Stimulated activated memory B cell treated with anti-CD40 and anti-IgM and Interleukin-4, amounts not matched to agents 10 μg/mL and 1 μg/mL and 100 μg/mL, for 72 hours (primary cell): ENCODE results near the gene MYPN.
"Not testable (repeated sequence)": the region's sequence is repeated elsewhere in the genome, so short reads cannot be mapped to it uniquely, and the experiment has no call there.

Source experiments
- ATAC-seq: fragments of 150-1000 bp; cut with Tn5 transposase; 2 replicates; pipeline ENCODE4 v1.10.0; 2021
- H3K27ac Mint-ChIP-seq: one replicate; pipeline ENCODE4 v1.8.0; 2022; ENCODE audit warnings: mild to moderate bottlenecking, mixed read lengths
- H3K27me3 Mint-ChIP-seq: one replicate; pipeline ENCODE4 v1.8.0; 2022; ENCODE audit warnings: mixed read lengths
- H3K36me3 Mint-ChIP-seq: one replicate; pipeline ENCODE4 v1.8.0; 2022; ENCODE audit warnings: mixed read lengths
- H3K4me1 Mint-ChIP-seq: one replicate; pipeline ENCODE4 v1.8.0; 2022; ENCODE audit warnings: mixed read lengths
- H3K4me3 Mint-ChIP-seq: one replicate; pipeline ENCODE4 v1.8.0; 2022; ENCODE audit warnings: mild to moderate bottlenecking, moderate library complexity, mixed read lengths
- H3K9me3 Mint-ChIP-seq: one replicate; pipeline ENCODE4 v1.8.0; 2022; ENCODE audit warnings: mixed read lengths

MYPN gene

DNA sequence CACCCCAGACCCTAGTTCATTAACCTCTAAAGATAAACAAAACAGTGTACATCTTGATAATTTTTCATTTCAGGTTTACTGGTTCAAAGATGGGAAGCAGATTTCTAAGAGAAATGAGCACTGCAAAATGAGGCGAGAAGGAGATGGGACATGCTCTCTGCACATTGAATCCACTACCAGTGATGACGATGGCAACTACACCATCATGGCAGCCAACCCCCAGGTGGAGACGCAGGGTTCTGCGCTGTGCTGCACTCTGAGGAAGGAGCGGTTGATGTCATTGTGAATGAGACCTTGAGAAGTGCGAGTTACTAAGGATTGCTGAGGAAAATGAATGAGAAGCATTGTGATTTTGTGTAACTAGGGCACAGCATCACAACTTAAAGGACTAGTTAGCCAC lies 85.0 kb downstream of the MYPN start:
- no peaks in the 10 kb centered on the region for H3K36me3 Mint-ChIP-seq
- H3K27ac Mint-ChIP-seq: no peak overlapping the region
- H3K9me3 Mint-ChIP-seq: peaks cover 5% of the 10 kb centered on the region
- H3K4me3 Mint-ChIP-seq: no peak overlapping the region
- peaks cover 42% of the 10 kb centered on the region for H3K27me3 Mint-ChIP-seq
- no peaks in the 10 kb centered on the region for H3K4me1 Mint-ChIP-seq
- ATAC-seq: no peak

DNA sequence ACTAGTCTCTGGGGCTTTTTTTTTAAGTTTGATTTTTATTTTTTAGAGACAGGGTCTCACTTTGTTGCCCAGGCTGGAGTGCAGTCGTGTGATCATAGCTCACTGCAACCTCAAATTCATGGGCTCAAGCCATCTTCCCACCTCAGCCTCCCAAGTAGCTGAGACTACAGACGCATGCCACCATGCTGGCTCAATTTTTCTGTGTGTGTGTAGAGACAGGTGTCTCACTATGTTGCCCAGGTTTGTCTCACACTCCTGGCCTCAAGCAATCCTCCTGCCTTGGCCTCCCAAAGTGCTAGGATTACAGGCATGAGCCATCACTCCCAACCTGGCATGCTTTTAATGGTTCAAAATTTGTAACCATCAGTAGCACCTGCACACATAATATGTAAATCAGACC lies 86.5 kb downstream of the MYPN start:
- not testable (repeated sequence) for H3K36me3 Mint-ChIP-seq, H3K4me3 Mint-ChIP-seq, ATAC-seq, H3K4me1 Mint-ChIP-seq, H3K9me3 Mint-ChIP-seq, H3K27ac Mint-ChIP-seq
- H3K27me3 Mint-ChIP-seq: peaks cover 57% of the 10 kb centered on the region

DNA sequence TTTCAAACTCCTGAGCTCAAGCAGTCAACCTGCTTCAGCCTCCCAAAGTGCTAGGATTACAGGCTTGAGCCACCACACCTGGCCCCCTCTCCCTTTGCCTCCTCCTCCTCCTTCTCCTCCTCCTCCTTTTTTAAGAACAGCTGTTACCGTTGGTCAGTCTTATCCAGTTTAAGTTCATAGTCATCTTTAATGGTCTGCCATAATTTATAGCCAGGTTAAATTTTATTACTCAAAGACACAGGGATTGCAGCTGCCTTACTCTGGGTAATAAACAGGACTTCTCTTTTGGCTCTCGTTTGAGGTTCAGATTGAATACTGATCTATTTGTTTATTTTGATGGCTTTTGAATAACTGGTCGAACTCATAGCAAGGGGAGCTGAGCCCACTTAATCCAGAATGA lies 87.4 kb downstream of the MYPN start:
- peaks cover 5% of the 10 kb centered on the region for H3K9me3 Mint-ChIP-seq
- no peaks in the 10 kb centered on the region for H3K36me3 Mint-ChIP-seq
- no peak for ATAC-seq
- H3K4me3 Mint-ChIP-seq: no peak overlapping the region
- peaks cover 62% of the 10 kb centered on the region for H3K27me3 Mint-ChIP-seq
- H3K4me1 Mint-ChIP-seq: no peaks in the 10 kb centered on the region
- no peak overlapping the region for H3K27ac Mint-ChIP-seq

DNA sequence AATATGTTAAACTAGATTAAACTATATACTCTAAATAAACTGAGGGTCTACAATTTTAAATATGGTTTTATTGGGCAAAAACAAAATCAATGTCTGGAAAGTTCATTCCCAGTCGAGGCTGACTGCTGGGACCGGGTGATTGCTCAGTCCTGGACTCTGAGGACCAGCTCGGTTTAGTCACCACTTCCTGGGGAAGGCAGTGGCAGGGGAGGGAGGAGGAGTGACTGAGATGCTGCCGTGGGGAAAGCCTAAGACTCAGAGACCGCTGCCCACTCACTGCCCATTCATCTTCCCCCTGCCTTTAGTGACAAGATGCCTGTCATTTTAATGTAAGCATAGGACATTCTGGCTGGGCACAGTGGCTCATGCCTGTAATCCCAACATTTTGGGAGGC lies 93.7 kb downstream of the MYPN start:
- no peak overlapping the region for H3K4me3 Mint-ChIP-seq
- H3K36me3 Mint-ChIP-seq: no peaks in the 10 kb centered on the region
- H3K27ac Mint-ChIP-seq: no peak overlapping the region
- H3K4me1 Mint-ChIP-seq: no peaks in the 10 kb centered on the region
- H3K27me3 Mint-ChIP-seq: peaks cover 52% of the 10 kb centered on the region
- ATAC-seq: no peak
- no peaks in the 10 kb centered on the region for H3K9me3 Mint-ChIP-seq

DNA sequence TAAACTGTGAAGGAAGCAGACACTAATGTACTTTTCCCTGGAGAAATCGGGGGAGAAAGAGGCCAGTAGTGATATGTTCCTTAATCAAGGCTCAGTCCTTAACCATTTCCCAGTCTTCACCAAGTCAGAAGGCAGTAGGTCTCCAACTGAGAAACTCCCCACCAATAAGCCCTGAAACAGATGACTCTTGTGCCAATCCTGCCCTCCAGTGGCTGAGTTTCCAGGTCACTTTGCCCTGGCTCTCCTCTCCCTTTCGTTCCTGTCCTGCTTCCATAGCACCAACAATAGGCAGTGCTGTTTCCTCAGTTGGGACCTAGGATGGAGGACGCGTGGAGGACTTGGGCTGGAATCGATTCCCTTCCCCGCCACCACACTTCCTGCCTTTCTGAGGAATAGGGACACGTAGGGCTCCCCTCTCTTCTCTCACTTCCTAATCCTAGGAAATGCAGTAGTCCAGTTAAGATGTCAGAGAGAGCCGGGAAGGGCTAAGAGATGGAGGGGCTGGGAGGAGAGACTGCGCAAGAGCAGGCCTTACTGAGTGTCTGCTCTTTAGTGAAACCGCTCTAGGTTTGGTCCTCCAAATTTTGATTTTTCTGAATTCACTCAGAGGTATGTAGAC lies 99.2 kb downstream of the MYPN start:
- Mint-ChIP-seq H3K4me1 (no peaks in the 10 kb centered on the region), H3K9me3 (no peaks in the 10 kb centered on the region), H3K36me3 (no peaks in the 10 kb centered on the region), H3K4me3 (no peak overlapping the region), H3K27me3 (peaks cover 7% of the 10 kb centered on the region), H3K27ac (no peak overlapping the region)
- ATAC-seq: no peak

DNA sequence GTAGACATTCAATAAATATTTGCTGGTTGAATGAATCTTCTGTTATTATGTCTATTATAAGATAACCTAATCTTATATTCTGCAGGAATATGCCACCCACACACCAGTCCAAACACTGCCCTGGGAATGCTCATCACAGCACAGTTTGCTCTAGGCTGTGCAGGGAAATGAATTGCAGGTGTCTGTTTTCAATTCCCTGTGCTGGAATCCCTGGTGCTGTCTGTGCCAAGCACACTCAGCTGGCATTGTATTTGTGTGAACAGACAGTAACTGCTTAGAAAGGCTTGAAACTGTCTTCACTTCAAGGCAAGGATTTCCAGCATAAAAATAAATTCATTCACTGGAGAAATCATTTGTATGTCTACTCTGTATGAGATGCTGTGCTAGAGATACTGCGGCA lies 102.4 kb downstream of the MYPN start:
- Mint-ChIP-seq H3K36me3 (no peaks in the 10 kb centered on the region), H3K27ac (no peak overlapping the region), H3K27me3 (no peaks in the 10 kb centered on the region), H3K4me3 (no peak overlapping the region), H3K9me3 (no peaks in the 10 kb centered on the region), H3K4me1 (no peaks in the 10 kb centered on the region)
- ATAC-seq: no peak

DNA sequence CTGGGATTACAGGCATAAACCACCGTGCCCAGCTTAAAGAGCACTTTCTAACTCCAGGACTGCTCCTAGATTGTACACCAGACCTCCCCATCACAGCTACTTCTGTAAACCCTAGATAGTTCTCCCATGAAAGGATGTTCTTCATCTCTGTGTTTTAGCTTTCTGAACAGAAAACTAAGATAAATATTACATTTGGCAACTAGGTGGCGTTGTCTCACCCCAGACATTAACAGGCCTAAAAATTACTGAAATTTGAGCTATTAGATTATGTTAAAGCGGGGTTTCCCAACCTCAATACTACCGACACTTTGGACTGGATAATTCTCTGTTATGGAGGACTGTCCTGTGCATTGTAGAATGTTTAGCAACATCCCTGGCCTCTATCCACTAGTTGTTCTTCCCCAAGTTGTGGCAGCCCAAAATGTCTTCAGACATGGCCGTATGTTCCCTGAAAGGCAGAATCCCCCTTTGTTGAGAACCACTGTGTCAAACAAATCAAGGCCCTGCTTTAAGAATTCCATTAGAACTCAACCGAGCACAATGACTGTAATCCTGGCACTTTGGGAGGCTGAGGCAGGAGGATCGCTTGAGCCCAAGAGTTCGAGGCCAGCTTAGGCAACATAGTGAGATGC lies 103.5 kb downstream of the MYPN start:
- no peaks in the 10 kb centered on the region for H3K9me3 Mint-ChIP-seq
- H3K36me3 Mint-ChIP-seq: no peaks in the 10 kb centered on the region
- no peaks in the 10 kb centered on the region for H3K27me3 Mint-ChIP-seq
- H3K4me1 Mint-ChIP-seq: no peaks in the 10 kb centered on the region
- no peak overlapping the region for H3K27ac Mint-ChIP-seq
- ATAC-seq: no peak
- H3K4me3 Mint-ChIP-seq: no peak overlapping the region

DNA sequence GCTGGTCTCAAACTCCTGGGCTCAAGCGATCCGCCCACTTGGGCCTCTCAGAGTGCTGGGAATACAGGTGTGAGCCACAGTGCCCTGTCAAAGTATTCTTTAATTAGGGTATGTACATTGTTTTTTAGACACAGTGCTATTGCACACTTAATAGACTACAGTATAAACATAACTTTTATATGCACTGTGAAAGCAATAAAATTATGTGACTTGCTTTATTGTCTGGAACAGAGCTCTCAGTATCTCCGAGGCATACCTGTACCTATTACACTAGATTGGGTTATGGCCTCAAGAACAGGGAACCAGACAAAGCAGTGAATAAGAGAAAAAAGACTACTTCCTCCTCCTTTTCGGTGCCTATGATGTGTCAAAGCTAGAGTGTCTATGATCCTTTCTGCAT lies 109.5 kb downstream of the MYPN start:
- Mint-ChIP-seq H3K4me3 (no peak overlapping the region), H3K27ac (no peak overlapping the region), H3K36me3 (no peaks in the 10 kb centered on the region), H3K27me3 (no peaks in the 10 kb centered on the region), H3K9me3 (no peaks in the 10 kb centered on the region), H3K4me1 (no peaks in the 10 kb centered on the region)
- ATAC-seq: no peak

DNA sequence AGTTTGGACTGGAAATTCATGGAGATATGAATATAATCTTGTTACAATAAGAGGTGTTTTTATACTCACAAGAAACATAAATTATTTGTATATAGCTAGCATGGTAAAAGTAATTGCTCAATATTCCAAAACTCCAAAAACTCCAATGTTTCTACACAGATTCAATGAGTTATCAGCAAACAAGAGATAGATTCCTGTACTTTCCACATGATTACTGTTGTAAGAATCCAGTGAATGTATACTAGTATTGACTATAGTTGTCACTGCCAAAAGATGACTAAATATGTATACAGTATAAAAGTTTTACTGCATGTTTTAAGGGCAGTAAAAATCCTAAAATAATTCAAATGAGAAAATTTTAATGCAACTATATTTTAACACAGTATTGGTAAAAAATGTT lies 111.9 kb downstream of the MYPN start:
- no peaks in the 10 kb centered on the region for H3K27me3 Mint-ChIP-seq
- H3K9me3 Mint-ChIP-seq: no peaks in the 10 kb centered on the region
- no peaks in the 10 kb centered on the region for H3K4me1 Mint-ChIP-seq
- no peak overlapping the region for H3K27ac Mint-ChIP-seq
- no peak for ATAC-seq
- H3K4me3 Mint-ChIP-seq: no peak overlapping the region
- H3K36me3 Mint-ChIP-seq: no peaks in the 10 kb centered on the region

DNA sequence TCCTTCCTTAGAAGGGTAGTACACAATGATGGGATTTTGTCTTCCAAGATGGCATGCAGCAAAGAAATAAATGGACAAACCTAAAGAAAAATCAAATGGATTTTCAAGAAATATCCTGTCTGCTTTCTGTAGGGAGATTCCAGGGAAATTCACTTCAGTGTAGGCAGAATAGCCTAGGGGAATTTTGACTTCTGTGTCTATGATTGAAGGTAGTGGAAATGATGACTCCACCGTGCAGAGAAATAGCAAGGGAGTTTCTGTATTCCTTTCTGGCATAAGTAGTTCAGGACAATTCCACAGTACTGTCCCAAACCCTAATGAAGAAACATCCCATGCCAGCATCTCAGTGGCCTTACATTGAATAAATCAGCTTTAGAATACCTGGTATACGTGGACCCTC lies 113.1 kb downstream of the MYPN start:
- no peak overlapping the region for H3K27ac Mint-ChIP-seq
- H3K27me3 Mint-ChIP-seq: no peaks in the 10 kb centered on the region
- no peaks in the 10 kb centered on the region for H3K4me1 Mint-ChIP-seq
- H3K4me3 Mint-ChIP-seq: no peak overlapping the region
- H3K36me3 Mint-ChIP-seq: no peaks in the 10 kb centered on the region
- no peak for ATAC-seq
- H3K9me3 Mint-ChIP-seq: no peaks in the 10 kb centered on the region

DNA sequence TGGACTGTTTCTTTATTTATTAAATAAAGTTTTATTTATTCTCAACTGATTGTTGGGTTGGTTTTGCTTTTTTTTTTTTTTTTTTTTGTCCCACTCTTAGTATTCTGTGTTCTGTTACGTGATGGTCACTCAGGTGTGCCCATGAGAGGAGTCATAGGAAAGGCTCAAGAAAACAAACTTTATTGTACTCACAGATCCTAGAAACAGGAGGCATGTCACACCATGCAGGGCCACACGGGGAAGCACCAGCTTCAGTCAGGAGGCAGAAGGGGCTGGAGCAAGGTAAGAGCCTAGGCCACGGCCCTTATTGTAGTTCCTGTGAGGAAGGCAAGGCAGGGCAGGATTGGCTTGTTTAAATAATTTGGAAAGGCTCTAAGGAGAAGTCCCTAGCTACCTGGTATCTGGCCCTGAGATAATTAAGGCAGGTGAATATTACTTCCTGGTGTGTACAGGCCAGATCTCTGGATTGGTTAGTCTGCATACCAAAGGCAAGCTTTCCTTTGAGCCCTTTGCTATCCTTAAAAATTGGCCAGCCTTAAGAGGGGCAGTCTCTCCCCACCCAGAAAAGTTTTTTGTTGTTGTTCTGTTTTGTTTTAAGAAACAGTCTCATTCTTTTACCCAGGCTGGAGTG lies 114.4 kb downstream of the MYPN start:
- no peaks in the 10 kb centered on the region for H3K36me3 Mint-ChIP-seq
- peak; percentile 60 for ATAC-seq
- no peaks in the 10 kb centered on the region for H3K4me1 Mint-ChIP-seq
- no peaks in the 10 kb centered on the region for H3K9me3 Mint-ChIP-seq
- no peak overlapping the region for H3K4me3 Mint-ChIP-seq
- H3K27ac Mint-ChIP-seq: no peak overlapping the region
- H3K27me3 Mint-ChIP-seq: peaks cover 12% of the 10 kb centered on the region

DNA sequence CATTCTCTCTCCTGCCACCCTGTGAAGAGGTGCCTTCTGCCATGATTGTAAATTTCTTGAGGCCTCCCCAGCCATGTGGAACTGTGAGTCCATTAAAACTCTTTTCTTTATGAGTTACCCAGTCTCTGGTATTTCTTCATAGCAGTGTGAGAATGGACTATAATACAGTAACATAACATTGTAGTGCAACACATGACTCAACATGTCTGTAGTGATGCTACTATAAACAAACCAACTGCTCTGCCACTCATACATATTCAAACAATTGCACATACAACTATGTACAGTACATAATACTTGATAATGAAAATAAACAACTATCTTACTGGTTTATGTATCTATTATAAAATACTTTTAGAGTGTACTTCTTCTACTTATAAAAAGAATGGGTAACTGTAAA lies 115.5 kb downstream of the MYPN start:
- peaks cover 22% of the 10 kb centered on the region for H3K27me3 Mint-ChIP-seq
- no peaks in the 10 kb centered on the region for H3K4me1 Mint-ChIP-seq
- H3K36me3 Mint-ChIP-seq: no peaks in the 10 kb centered on the region
- no peaks in the 10 kb centered on the region for H3K9me3 Mint-ChIP-seq
- no peak overlapping the region for H3K27ac Mint-ChIP-seq
- ATAC-seq: no peak
- no peak overlapping the region for H3K4me3 Mint-ChIP-seq

DNA sequence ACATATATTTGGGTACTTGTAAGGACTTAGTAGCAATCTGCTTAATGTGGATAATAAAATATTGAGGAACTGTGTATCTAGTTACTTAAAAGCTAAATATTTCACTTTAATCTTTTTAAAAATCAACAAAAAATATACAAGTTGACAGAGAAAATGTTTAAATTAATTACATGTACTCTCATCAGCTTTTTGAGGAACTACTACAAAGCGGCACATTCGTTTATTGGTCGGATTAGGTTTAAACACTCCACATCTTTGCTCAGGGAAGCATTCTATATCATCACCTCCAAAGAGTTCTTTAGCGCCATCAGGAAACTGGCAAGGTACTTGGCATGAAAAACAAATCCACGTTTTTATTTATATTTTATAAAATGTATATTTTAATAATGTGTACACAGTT lies 121.0 kb downstream of the MYPN start:
- H3K27me3 Mint-ChIP-seq: peaks cover 32% of the 10 kb centered on the region
- no peak overlapping the region for H3K4me3 Mint-ChIP-seq
- ATAC-seq: no peak
- H3K27ac Mint-ChIP-seq: no peak overlapping the region
- H3K4me1 Mint-ChIP-seq: peaks cover 6% of the 10 kb centered on the region
- H3K9me3 Mint-ChIP-seq: no peaks in the 10 kb centered on the region
- no peaks in the 10 kb centered on the region for H3K36me3 Mint-ChIP-seq

DNA sequence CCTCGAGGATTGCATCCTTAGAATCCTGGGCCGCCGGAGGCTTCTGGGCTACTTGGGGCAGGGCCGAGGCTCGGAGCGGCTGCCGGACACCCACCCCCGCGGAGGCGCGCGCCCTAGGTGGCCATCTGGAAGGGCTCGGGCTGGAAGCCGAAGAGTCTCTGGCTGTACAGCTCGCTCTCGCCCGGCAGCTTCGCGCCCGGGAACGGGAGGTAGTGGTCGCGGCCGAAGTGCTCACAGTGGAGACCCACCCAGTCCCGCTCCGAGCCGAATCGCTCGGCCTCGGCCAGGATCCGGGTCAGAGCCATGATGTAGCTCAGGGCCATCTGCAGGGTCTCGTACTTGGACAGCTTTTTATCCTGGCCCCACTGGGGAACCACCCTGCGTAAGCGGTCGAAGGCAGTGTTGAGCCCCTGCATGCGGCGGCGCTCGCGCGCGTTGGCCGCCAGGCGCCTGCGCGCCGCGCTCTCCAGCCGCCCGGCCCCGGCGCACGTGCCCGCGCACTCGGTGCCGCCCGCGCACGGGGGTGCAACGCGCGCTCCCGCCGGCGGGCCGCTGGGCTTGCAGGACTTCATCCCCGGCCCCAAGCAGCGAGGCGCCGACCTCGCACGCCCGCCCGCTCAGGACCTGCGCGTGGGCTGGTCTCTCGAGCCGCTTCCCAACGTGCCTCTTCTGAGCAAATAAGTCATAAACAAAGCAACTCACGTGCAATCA lies 122.0 kb downstream of the MYPN start:
- peak overlapping the region; percentile 76 for H3K4me3 Mint-ChIP-seq
- peaks cover 6% of the 10 kb centered on the region for H3K4me1 Mint-ChIP-seq
- H3K9me3 Mint-ChIP-seq: no peaks in the 10 kb centered on the region
- H3K27ac Mint-ChIP-seq: no peak overlapping the region
- no peaks in the 10 kb centered on the region for H3K36me3 Mint-ChIP-seq
- peak; percentile 91 for ATAC-seq
- H3K27me3 Mint-ChIP-seq: peaks cover 32% of the 10 kb centered on the region

DNA sequence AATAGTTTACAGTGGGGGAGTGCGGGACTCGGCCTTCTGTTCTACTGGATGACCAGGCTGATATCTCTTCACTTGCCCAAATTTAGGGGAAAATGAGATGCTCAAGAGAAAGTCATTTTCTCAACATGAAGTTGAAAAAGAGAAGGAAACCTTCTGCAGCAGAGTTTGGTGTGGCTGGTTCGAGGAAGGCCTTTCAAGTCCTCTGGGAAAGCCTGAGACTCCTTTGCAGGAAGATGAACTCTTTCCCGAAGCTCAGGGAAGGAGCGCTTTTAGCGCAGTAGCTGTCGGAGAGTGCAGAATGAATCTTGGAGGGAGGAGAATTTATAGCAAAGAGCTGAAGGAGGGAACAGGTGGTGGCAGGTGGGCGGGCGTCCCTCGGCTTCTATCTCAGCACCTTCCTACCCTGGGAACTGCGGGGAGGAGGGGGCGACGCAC lies 122.5 kb downstream of the MYPN start, which contains the start of gene ATOH7:
TSS of gene ATOH7 (minus strand) at position 297 of the 435 bp plus-strand sequence. CDS start 436 bp downstream, outside the sequence.
- Mint-ChIP-seq H3K4me3 (peak within 1 kb of the TSS; percentile 76), H3K4me1 (peaks cover 6% of the 10 kb centered on the region), H3K9me3 (no peaks in the 10 kb centered on the region), H3K27ac (no peak within 1 kb of the TSS), H3K36me3 (no peaks in the 10 kb centered on the region), H3K27me3 (peaks cover 32% of the 10 kb centered on the region)
- ATAC-seq: no peak
